Fibroblast of peridontal ligament (primary cell): ENCODE results near the gene PRSS33.

Experiments used
- DNase-seq: peaks from one replicate; pipeline ENCODE4 v3.0.0-alpha.2; 2010; ENCODE audit errors: extremely low read depth

PRSS33 gene

DNA sequence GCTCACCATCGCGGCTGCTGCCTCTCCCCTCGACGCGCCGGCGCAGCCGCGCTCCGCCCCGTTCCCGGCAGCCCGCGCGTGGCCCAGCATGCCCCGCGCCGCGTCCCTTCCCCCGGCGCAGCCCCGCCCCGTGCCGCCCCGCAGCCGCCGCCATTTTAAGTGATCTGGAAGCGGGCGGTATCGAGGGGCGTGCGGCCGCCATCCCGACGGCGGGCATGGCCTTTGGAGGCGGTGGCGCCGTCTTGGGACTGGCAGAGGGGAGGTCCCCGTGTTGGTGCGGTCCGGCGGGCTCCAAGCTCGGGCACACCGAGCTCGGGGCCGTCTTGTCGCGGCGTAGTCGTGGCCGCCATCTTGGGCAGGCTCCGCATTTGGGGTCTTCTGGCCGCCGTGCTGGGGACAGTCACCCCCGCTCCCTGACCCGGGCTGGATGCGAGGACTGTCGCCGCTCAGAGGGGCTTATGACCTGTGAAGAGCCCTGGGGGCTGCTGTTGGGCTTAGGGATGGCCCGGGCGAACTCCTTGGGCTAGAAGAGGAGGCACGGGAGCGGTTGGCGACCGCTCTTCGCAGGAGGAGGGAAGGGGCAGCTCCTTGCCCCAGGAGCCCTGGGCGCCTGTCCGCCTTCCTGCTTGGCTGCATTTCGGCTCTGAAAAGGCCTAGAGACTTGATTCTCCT lies 10.0 kb downstream of the PRSS33 start, which contains the start of gene ELOB:
TSS of gene ELOB (minus strand) at position 50 of the 672 bp plus-strand sequence. CDS start at position 9, 41 bp downstream.
- peak; percentile 66 for DNase-seq

DNA sequence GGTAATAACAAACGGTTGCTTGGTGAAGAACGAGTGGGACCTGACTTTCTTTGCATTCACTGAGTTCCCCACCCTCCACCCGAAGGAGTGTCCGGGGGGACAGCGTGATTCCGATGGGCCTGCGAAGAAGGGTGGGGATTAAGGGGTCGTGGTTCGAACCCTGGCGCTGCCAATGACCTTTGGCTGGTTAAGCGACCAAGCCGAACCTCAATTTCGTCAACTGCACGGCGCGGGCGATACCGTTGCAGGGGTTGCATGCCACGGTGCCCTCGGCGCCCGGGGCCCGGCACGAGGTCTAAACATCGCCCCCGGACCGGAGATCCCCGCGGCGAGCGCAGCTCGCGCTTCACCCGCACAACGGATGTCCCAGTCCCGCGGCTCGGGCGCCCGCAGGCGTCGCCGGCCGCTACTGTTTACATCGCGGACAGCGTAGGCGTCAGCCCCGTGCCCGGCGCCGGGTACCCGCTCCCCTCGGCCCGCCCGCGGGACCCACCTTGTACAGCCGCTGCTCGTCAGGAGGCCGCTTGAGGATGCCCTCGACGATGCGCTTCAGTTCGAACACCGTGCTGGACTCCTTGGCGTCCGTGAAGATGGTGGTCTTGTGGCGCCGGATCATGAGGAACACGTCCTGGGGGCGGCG lies 10.7 kb downstream of the PRSS33 start:
- DNase-seq, result no peak

DNA sequence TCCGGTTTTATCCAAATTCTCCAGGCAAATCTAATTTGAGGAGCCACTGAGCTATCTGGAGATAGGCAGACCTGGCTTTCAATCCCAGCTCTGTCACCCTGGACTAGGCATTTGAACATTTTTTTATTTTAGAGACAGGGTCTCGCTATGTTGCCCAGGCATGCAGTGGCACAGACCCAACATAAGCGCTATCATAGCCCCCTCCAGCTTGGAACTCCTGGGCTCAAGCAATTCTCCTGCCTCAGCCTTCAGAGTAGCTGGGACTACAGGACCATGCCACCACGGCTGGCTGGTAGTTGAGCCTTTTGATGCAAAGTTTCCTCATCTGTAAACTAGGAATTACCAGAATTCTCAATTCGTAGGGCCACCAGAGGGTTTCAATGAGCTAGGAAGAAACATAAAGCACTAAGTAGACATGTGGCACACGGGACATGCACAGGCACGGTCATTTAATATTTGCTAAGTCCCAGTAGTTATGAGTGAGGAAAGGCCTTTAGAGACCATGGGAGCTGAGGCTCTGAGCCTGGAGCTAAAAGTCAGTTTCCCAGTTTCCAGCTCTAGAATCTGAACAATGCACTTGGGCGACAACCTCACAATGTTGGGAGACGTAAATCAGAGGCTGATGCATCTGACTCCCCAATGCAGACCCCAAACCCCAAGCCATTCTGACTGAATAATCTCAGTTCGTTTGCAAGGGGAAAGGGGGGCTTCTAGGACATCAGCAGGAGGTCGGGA lies 11.4 kb downstream of the PRSS33 start:
- DNase-seq, result no peak

DNA sequence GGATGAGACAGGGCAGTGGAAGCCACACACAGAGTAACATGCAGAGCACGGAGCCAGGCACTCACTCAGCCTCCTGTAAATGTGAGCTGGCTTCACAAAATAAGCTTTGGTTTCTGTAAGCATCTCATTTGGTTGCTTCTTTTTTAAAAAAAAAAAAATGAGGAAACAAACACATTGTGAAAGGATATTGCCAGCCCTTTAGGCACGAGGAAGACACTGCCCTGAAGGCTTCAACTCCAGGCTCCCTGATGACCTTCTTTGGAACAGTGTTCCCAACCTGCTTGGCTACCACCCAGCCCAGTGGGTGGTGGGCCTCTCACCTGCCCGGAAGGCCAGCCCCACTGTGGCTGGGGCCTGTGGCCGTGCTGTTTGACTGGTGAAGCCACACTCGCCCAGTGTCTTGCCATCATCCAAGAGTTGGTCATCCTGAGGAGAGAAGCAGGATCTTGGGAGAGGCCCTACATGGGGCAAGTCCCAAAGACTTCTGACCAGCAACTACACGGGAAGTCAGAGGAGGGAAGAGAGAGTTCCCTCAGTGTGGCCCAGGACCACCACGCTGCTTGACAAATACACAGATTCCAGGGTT lies 12.1 kb downstream of the PRSS33 start:
- no peak for DNase-seq

DNA sequence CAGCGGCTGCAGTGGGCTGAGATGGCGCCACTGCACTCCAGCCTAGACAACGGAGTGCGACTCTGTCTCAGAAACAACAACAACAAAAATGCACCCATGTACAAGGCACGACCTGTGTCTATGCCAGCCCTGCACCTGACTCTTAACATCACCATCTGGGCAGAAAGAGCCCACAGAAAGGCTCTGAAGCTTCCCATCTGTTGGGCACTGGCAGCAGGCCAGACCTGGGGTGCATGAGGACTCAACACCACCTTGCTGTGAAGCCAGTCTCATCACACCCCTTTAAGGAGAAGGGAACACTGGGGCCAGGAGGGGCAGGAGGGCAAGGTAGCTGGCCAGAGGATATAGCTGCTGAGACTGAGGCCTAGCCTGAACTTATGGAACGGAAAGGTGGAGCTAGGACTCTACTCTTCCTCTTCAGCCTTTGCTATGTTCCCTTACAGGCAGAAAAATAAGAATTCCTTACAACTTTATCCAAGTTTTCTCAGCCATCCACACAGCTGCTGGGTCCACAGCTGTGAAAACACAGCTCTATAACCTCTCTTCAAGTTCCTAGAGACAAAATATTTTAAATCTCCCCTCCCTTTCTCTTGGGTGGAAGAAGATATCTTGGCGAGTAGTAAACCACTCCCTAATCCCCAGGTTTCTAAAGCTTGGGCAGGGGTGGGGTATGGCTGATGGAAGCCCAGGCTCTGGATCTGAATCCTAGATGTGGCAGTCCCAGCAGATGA lies 13.0 kb downstream of the PRSS33 start:
- no peak for DNase-seq

DNA sequence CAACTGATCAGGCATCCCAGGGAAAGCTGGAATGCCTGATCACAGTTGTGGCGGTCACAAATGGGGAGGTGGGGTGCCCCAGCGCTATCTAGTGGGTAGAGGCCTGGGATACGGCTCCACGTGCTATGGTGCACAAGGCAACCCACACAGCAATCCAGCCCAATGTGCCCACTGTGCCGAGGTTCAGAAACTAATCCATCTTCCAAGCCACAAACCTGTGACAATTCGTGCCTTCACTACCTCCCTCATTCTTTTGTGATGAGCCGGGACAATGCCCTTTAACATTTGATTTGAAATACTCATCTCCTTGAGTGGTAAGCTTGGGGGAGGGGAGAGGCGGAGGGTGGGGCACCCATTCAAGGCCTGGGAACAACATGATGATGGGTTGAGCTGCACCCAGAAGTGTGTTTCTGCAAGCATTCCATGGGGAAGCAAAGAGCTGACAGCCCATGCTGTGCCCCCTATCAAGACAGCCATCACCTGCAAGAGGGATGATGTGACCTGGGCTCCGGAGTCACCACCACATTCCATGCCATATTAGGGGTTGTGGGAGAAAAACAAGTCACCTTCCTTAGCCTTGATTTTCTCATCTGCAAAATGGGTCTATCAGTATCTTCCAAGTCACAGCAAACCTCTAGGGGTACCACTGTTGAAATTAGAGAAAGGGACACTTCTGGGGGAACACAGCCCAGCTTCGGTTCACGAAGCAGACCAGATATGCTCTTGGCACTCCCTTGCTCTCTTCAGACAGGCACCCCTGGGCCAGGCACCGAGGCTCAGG lies 14.0 kb downstream of the PRSS33 start:
- DNase-seq, result no peak

DNA sequence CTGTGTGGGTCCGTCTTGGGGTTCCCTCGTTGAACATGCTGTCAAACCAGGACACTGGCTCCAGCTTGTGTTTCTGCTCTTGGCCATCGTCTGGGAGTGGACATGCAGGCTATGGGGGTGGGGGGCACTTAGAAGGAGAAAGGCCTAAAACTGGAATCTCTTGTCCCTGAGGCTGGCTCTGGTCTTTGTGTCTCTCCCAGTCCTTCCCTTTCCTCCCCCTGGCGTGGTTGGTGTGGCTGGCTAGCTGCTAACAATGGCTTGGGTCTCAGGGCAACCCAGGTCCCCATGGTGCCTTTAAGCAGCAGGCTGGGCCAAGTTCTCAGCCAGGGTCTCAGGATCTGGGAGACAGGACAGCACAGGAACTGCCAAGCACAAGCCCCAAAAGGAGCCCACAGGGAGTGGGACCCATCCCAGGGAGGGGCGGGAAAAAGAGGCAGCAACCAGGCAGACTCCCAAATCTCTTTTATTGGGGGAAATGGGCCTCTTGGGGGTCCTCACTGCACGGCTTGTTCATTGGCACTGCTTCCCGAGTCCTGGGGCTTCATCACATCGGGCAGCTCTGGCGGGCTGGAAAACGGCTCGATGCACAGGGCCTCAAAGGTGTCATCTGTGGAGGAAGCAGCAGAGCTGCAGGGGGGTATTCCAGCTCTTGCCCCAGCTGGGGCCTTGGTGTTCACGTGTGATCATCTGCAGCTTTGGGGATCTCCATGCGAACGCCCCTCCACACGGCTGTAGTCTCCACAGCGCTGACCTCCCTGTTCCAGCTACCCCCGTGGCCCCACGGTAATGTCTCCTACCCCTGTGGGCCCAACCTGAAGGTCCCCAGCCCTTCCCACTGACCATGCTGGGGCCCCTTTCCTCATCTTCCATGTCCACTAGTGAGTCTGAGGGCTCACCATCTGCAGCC lies 15.6 kb downstream of the PRSS33 start:
- DNase-seq, result no peak

DNA sequence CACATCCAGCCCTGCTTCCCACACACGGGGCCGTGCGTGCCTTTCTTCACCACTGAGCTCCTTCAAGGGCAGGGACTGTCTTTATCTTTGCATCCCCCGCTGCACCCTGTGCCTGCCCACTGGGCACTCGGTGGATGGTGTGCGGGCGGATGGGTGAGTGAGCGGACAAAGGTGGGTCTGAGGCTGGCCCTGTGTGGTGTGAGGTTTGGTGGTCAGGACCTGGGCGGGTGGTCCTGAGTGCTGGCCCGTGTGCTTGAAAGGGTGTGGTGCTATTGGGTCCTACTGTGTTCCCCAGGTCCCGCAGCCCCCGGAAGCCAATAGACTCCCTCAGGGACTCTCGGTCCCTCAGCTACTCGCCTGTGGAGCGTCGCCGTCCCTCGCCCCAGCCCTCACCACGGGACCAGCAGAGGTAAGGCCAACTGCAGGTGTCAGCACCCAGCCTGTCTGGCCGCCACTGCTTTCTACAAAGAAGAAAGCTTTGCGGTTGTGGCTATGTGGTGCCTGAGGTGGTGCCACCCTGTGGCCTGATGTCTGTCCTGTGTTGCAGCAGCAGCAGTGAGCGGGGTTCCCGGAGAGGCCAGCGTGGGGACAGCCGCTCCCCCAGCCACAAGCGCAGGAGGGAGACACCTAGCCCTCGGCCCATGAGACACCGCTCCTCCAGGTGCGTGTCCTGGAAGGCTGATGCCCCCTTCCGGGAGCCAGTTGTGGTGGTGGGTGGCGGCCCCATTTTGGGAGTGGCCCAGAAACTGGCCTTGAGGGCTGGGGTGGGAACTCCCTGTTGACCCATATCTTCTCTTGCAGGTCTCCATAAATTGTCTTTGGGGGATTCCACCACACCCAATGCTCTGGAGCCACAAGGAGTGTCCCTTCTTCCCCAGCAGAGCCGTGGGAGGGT lies 17.1 kb downstream of the PRSS33 start:
- DNase-seq, result no peak

DNA sequence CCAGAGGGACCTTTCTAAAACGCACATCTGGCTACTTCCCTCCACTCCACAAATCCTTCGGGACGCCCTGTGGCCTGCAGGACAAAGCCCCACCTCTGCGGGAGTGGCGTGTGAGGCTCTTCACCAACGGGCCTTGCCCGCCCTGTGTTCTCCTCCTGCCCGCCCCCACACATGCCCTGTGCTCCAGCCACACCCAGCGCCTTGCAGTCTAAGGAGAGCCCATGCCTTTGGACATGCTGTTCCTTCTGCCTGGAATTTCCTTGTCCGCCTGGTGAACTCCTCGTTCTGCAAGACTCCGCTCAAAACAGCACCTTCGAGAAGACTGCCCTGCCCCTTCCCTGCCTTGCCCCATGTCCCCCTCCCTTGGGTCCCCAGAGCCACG lies 17.7 kb downstream of the PRSS33 start:
- no peak for DNase-seq

DNA sequence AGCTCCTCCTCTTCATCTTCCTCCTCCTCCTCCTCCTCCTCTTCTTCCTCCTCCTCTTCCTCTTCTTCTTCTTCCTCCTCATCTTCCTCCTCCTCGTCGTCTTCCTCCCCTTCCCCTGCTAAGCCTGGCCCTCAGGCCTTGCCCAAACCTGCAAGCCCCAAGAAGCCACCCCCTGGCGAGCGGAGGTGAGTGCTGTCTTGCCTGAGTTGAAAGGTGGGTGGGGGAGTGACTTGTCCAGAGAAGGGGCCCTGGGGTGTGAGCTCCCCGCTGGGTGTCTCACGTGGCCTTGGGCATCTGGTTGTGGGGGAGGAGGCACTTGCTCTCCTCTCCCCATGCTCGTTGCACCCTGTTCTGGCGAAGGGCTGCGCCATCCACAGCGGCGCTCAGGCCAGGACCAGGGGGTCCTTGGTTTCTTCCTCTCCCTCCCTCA lies 18.2 kb downstream of the PRSS33 start:
- no peak for DNase-seq

DNA sequence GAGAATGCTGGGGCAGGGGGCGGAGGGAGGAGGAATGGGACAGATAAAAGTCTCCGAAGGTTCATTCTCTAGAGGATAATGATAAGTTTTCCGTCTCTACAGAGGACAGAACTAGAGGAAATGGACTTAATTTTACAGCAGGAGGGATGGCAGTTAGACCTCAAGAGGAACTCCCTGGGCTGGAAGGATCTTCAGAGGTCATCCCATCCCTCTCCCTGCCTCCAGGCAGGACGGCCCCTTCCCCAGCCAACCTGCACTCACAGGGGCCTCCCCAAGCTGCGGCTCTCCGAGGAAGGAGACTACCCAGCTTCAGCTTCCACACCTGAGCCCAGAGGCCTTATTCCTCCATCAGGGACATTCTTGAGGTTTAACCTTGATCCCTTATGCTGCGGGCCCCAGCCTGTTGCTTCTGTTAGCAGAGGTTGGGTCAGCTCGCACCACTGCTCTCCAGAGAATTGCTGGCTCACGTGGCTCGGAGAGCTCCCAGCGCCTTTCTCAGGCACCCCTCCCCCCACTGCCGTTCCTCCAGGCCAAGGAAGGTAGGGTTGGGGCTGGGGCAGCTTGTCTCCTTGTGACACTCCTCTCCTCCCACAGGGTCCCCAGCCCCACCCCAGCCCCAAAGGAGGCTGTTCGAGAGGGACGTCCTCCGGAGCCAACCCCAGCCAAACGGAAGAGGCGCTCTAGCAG lies 18.8 kb downstream of the PRSS33 start:
- DNase-seq, result no peak

DNA sequence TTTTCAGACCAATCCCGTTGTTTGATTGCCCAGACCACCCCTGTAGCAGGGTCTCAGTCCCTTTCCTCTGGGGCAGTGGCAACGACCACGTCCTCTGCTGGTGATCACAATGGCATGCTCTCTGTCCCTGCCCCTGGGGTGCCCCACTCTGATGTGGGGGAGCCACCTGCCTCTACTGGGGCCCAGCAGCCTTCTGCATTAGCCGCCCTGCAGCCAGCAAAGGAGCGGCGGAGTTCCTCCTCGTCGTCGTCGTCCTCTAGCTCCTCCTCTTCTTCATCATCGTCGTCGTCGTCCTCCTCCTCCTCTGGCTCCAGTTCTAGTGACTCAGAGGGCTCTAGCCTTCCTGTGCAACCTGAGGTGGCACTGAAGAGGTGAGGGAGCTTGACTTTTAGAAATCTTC lies 19.5 kb downstream of the PRSS33 start:
- no peak for DNase-seq

DNA sequence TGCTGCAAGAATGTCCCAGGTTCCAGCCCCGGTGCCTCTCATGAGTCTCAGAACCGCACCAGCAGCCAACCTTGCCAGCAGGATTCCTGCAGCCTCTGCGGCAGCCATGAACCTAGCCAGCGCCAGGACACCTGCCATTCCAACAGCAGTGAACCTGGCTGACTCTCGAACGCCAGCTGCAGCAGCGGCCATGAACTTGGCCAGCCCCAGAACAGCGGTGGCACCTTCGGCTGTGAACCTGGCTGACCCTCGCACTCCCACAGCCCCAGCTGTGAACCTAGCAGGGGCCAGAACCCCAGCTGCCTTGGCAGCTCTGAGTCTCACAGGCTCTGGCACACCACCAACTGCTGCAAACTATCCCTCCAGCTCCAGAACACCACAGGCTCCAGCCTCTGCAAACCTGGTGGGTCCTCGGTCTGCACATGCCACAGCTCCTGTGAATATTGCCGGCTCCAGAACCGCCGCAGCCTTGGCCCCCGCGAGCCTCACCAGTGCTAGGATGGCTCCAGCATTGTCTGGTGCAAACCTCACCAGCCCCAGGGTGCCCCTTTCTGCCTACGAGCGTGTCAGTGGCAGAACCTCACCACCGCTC lies 20.1 kb downstream of the PRSS33 start:
- DNase-seq, result no peak

DNA sequence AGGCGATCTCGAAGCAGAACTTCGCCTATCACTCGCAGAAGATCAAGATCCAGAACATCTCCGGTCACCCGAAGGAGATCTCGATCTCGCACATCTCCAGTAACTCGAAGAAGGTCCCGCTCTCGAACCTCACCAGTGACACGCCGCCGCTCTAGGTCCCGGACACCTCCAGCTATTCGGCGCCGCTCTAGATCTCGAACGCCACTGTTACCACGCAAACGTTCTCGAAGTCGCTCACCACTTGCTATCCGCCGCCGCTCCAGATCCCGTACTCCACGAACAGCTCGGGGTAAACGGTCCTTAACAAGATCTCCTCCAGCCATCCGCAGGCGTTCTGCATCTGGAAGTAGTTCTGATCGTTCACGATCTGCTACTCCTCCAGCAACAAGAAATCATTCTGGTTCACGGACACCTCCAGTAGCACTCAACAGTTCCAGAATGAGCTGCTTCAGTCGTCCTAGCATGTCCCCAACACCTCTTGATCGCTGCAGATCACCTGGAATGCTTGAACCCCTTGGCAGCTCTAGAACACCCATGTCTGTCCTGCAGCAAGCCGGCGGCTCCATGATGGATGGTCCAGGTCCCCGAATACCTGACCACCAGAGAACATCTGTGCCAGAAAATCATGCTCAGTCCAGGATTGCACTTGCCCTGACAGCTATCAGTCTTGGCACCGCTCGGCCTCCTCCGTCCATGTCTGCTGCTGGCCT lies 20.8 kb downstream of the PRSS33 start:
- no peak for DNase-seq

DNA sequence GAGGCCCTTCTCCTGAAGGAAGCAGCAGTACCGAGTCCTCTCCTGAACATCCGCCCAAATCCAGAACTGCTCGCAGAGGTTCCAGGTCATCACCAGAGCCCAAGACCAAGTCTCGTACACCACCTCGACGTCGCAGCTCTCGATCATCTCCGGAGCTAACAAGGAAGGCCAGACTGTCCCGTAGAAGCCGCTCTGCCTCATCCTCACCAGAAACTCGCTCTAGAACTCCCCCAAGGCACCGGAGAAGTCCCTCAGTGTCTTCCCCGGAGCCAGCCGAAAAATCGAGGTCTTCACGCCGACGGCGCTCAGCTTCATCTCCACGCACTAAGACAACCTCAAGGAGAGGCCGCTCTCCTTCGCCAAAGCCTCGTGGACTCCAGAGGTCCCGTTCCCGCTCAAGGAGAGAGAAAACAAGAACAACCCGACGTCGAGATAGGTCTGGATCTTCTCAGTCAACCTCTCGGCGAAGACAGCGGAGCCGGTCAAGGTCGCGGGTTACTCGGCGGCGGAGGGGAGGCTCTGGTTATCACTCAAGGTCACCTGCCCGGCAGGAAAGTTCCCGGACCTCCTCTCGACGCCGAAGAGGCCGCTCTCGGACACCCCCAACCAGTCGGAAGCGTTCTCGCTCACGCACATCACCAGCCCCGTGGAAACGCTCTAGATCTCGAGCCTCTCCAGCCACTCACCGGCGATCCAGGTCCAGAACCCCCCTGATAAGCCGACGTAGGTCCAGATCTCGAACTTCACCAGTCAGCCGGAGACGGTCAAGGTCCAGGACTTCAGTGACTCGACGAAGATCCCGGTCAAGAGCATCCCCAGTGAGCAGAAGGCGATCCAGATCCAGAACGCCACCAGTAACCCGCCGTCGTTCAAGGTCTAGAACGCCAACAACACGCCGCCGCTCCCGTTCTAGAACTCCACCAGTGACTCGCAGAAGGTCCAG lies 21.6 kb downstream of the PRSS33 start:
- no peak for DNase-seq

DNA sequence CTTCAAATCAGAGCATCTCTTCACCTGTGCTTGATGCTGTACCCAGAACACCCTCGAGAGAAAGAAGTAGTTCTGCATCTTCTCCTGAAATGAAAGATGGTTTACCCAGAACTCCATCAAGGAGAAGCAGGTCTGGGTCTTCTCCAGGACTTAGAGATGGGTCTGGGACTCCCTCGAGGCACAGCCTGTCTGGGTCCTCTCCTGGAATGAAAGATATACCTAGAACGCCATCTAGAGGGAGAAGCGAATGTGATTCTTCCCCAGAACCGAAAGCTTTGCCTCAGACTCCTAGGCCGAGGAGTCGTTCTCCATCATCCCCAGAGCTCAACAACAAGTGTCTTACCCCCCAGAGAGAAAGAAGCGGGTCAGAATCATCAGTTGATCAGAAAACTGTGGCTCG lies 22.6 kb downstream of the PRSS33 start:
- no peak for DNase-seq
